Measurements from ENCODE around the gene NPHS2.
"Not testable (repeated sequence)": the region's sequence is repeated elsewhere in the genome, so short reads cannot be mapped to it uniquely, and the experiment has no call there.

DNA sequence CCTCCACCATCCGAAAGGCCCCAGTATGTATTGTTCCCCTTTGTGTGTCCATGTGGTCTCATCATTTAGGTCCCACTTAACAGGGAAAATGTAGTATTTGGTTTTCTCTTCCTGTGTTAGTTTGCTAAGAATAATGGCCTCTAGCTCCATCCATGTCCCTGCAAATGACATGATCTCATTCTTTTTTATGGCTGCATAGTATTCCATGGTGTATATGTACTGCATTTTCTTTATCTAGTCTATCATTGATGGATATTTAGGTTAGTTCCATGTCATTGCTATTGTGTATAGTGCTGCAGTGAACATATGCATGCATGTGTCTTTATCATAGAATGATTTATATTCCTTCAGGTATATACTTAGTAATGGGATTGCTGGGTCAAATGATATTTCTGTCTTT, 57.2 kb downstream of the NPHS2 start:
- not testable (repeated sequence) for TF ChIP-seq ZFP30, ZC3H10, OSR1 (CRISPR knock-in tag; IDR thresholded peaks at IDR 0.05)

Data from SK-N-SH treated with all-trans-retinoic acid at 6 μM for 48 hours (cell line).